HFF-Myc (cell line): ENCODE results near the gene OR2C3.
"Not testable (repeated sequence)": the region's sequence is repeated elsewhere in the genome, so short reads cannot be mapped to it uniquely, and the experiment has no call there.

Experiments used
- DNase-seq: peaks from one replicate; pipeline ENCODE4 v3.0.0-alpha.2; 2011; ENCODE audit warnings: low read depth; ENCODE audit errors: extremely low read depth
- H3K4me3 ChIP-seq: replicated peaks from 2 replicates; pipeline ENCODE4 v1.5.1; 2011; ENCODE audit warnings: low read depth, mild to moderate bottlenecking, control low read depth, low read length
- TF ChIP-seq, protein P1 (sequence below): IDR thresholded peaks from 2 replicates; pipeline ENCODE4 v1.5.1; 2012; ENCODE audit warnings: mild to moderate bottlenecking, low read depth, low read length, control low read depth; ENCODE audit errors: missing control alignments

OR2C3 gene

DNA sequence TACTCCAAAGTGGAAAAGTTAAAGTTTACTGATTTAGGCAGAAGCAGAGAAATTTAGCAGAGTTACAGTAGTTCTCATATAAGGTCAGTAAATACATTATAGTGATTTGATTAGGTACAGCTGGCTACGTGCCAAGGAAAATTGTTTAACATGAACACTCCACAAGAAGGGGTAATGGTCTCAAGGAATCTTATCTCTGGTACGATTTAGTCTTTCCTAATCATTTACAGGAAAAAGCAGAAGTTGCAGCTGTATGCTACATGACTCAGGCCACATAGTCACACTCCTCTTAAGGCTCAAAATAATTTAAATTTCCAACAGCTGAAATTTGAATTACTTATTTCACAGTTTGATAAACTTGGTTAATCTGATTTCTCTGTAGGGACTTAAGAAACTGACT lies 41.5 kb downstream of the OR2C3 start:
- no peak for DNase-seq
- H3K4me3 ChIP-seq = no peak overlapping the region
- TF ChIP-seq, protein P1, sequence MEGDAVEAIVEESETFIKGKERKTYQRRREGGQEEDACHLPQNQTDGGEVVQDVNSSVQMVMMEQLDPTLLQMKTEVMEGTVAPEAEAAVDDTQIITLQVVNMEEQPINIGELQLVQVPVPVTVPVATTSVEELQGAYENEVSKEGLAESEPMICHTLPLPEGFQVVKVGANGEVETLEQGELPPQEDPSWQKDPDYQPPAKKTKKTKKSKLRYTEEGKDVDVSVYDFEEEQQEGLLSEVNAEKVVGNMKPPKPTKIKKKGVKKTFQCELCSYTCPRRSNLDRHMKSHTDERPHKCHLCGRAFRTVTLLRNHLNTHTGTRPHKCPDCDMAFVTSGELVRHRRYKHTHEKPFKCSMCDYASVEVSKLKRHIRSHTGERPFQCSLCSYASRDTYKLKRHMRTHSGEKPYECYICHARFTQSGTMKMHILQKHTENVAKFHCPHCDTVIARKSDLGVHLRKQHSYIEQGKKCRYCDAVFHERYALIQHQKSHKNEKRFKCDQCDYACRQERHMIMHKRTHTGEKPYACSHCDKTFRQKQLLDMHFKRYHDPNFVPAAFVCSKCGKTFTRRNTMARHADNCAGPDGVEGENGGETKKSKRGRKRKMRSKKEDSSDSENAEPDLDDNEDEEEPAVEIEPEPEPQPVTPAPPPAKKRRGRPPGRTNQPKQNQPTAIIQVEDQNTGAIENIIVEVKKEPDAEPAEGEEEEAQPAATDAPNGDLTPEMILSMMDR = no peak

DNA sequence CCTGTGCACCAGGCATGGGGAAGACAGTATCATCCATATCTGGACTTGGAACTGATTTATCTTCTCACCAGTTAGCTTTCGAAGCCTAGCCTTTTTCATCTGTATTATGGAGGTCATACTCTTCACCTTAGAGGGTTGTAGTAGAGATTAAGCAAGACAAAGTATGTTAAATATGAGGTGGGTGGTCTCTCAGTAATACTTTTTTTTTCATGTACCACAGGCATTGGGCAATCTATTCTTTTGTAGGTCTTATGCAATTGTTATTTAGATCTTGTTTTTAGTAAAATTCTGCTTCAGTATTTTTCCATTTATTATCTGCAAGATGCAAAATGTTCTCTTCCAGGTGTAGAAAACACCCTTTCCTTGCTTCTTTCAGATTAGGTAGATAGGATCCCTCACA lies 43.1 kb downstream of the OR2C3 start:
- TF ChIP-seq, protein P1 = no peak
- H3K4me3 ChIP-seq = no peak overlapping the region
- no peak for DNase-seq

DNA sequence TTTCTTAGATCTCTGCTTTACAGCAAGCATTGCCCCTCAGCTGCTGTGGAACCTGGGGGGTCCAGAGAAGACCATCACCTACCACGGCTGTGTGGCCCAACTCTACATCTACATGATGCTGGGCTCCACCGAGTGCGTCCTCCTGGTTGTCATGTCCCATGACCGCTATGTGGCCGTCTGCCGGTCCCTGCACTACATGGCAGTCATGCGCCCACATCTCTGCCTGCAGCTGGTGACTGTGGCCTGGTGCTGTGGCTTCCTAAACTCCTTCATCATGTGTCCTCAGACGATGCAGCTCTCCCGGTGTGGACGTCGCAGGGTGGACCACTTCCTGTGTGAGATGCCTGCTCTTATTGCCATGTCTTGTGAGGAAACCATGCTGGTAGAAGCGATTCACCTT lies 44.9 kb downstream of the OR2C3 start:
- DNase-seq = no peak
- H3K4me3 ChIP-seq = no peak overlapping the region
- TF ChIP-seq, protein P1 = no peak

DNA sequence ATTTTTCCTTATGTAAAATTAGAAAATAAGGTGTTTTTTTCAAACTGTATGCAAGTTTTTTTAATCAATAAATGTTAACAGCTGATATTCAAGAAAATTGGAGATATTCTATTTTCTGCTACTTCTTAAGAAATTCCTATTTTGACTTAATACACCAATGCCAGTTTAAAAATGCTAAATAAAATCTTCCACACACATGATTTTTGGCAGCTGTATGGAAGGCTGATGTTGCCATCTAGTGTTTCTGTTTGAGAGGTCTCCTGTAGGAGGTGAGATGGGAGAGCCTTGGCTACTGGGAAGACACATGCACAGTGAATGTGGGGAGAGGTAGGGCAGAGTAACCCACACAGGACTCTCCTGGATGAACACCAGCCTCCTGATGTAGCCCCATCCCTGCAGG lies 49.2 kb downstream of the OR2C3 start:
- no peak overlapping the region for H3K4me3 ChIP-seq
- no peak for DNase-seq
- TF ChIP-seq, protein P1 = peak; percentile 3

DNA sequence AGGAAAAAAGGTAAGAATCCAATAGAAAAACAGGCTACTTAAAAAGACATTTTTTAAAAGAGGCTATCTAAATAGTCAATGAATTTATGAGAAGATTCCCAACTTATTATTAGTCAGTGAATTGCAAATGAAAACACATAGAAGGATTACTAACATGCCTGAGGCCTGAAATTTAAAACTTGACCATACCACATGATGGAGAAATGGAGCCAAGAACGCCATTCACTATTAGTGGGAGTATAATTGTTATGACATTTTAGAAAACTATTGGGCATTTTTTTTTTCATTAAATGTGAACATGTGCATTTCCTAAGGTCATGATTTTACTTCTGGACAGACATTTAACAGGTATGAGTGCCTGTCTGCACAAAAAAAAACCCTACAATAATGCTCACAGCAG lies 53.5 kb downstream of the OR2C3 start:
- no peak overlapping the region for H3K4me3 ChIP-seq
- DNase-seq = no peak
- TF ChIP-seq, protein P1 = no peak

DNA sequence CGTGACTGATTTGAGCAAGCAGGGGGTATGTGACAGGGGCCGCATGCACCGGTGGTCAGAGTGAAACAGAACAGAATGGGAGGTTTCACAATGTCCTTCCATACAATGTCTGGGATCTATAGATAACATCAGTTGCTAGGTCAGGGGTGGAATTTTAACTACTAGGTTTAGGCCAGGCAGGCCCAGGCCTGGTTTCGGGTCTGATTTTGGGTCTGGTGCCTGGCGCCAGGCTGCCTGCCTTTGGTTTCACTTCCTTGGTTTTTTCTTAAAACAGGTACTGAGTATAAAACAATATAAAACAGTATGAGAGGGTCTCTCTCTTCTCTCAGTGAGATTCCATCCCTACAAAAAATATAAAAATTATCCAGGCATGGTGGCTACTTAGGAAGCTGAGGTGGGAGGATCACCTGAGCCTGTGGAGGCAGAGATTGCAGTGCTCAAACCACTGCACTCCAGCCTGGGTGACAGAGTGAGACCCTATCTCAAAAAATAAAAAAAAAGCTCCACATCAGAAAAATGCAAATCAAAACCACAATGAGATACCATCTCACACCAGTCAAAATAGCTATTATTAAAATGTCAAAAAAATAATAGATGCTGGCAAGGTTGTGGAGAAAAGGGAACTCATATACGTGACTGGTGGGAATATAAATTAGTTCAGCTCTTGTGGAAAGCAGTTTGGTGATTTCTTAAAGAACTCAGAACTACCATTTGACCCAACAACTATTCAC lies 59.7 kb downstream of the OR2C3 start:
- DNase-seq, H3K4me3 ChIP-seq: not testable (repeated sequence)

DNA sequence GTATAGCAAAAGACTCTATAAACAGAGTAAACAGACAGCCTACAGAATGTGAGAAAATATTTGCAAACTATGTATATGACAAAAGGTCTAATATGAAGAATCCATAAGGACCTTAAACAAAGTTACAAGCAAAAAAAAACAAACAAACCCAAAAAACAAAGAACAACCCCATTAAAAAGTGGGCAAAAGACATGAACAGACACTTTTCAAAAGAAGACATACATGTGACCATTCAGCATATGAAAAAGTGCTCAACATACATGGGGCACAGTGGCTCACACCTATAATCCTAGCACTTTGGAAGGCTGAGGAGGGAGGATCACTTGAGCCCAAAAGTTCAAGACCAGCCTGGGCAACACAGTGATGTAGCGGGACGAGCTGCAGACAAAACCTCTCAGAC lies 60.4 kb downstream of the OR2C3 start:
- H3K4me3 ChIP-seq = no peak overlapping the region
- no peak for DNase-seq
- TF ChIP-seq, protein P1 = no peak
